HG02588 (cell line): ENCODE measurements around the gene TBC1D32.
"Not testable (repeated sequence)": the region's sequence is repeated elsewhere in the genome, so short reads cannot be mapped to it uniquely, and the experiment has no call there.

ENCODE experiments used
- ATAC-seq: cut with Tn5 transposase; IDR thresholded peaks from one replicate; pipeline ENCODE4 v1.9.1; 2021; ENCODE audit warnings: mild to moderate bottlenecking, moderate library complexity; ENCODE audit not compliant: unreplicated experiment

TBC1D32 gene

GRCh38 chr6:121157906-121158305, 176.4 kb downstream of the TBC1D32 start:
- no peak for ATAC-seq

- ATAC-seq, result no peak
These were observed 190.8 kb downstream of the TBC1D32 start for GRCh38 chr6:121143476-121143875.

DNA sequence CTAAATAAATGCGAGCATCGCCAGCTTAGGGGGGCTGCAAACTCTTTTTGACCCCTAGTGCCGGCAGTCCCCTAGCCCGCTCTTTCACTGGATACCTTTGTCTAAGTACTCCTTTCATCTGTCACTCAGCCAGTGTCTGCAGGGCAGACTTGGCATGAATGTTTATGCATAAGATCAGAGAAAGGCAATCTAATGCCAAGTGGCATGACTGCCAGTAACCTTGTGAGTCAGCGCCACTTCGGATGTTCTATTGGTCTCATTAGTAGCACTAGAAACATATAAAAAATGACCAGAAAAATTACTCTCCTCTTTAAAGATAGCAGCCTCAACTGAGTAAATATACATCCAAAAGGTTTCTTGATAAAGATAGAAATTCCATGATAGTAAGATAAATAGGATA, 192.2 kb downstream of the TBC1D32 start:
- no peak for ATAC-seq

GRCh38 chr6:121135425-121135824, 198.9 kb downstream of the TBC1D32 start:
- no peak for ATAC-seq

GRCh38 chr6:121134922-121135321, 199.4 kb downstream of the TBC1D32 start:
- no peak for ATAC-seq

- ATAC-seq, result no peak
These were observed 209.7 kb downstream of the TBC1D32 start for GRCh38 chr6:121124600-121124999.

DNA sequence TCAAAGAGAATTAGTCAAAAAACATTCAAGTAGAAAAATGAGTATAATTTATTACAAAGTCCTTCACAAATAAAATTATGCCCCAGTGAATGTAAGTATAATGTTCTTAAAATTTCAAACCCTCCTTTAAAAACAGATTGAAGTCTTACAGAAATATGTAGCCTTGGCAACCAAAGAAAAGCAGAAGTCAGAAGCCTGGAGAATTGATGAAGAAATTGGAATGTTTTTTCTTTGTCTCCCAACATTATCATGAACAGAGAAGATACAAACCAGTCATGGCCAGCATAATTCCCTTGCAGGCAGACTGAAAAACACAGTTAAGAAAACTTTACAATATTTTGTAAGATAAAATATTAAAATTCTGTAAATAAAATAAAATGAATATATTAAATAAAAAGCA, 221.9 kb downstream of the TBC1D32 start:
- ATAC-seq, result no peak

- no peak for ATAC-seq
These were observed 223.5 kb downstream of the TBC1D32 start for GRCh38 chr6:121110733-121111132.

DNA sequence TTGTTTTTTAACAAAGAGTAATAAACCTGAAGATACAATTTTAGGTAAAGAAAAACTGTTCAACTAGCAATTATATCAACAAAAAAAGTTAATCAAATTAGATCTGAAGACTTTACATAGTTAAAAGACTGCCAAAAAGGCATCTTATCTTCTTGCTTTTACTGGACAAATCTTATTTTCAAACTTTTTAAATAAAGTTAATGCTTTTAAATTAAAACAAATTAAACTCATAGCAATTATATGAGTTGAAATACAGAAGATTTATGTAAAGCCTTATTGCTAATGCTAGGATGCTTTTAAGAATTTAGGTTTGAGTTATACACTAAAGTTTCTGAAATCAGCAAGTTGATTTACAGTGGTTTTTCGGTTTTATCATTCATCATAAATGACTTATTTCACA, 227.3 kb downstream of the TBC1D32 start:
- no peak for ATAC-seq

DNA sequence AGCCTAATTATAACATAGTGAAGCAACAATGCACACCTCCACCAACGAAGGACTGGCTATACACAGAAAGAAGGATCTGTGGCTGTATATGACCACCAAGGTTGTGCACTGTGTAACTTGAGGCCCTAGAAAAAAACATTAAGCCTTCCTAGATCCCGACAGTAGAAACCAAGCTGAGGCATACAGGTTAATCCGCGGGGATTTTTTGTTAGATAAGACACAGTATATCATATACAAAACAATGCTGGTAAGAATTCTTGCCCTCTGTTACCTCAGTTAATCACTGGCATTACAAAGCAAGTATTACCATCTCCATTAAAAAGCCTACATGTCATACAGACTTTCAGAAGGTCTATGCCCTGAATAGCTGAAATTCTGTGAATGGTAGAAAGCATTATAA, 228.8 kb downstream of the TBC1D32 start:
- ATAC-seq, result no peak

DNA sequence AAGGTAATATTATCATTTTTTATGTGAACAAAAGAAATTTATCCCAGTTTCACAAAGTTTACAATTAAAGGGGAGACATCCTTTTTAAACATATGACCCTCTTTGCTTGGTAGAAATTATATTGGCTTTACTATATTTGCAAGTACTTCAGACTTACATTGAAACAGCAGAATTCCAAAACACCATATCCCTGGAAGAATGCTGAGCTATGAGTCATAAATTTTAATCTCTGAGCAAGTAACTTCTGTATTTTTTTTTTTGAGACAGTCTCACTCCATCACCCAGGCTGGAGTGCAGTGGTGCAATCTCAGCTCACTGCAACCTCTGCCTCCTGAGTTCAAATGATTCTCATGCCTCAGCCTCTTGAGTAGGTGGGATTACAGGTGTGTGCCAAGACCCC, 240.4 kb downstream of the TBC1D32 start:
- ATAC-seq, result no peak

- ATAC-seq, result no peak
These were observed 243.8 kb downstream of the TBC1D32 start for GRCh38 chr6:121090492-121090891.

GRCh38 chr6:121086876-121087275, 247.4 kb downstream of the TBC1D32 start:
- no peak for ATAC-seq

GRCh38 chr6:121076119-121076518, 258.2 kb downstream of the TBC1D32 start:
- no peak for ATAC-seq

DNA sequence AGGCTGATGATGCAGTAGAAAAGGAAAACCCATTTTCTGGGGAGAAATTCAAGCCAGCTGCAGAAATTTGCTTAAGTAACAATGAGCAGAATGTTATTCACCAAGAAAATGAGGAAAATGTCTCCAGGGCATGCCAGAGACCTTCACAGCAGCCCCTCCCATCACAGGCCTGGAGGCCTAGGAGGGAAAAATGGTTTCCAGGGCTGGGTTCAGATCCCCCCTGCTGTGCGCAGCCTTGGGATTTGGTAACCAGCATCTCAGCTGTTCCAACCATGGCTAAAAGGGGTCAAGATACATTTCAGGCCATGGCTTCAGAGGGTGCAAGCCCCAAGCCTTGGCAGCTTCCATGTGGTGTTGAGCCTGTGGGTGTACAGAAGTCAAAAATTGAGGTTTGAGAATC, 265.5 kb downstream of the TBC1D32 start:
- not testable (repeated sequence) for ATAC-seq

GRCh38 chr6:121067381-121067780, 266.9 kb downstream of the TBC1D32 start:
- no peak for ATAC-seq

DNA sequence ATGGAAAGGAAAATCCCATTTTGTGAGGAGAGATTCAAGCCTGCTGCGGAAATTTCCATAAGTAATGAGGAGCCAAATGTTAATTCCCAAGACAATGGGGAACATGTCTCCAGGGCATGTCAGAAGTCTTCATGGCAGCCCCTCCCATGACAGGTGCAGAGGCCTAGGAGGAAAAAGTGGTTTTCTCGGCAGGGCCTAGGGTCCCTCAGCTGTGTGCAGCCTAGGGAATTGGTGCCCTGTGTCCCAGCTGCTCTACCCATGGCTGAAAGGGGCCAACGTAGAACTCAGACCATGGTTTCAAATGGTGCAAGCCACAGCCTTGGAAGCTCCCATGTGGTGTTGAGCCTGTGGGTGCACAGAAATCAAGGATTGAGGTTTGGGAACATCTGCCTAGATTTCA, 269.9 kb downstream of the TBC1D32 start:
- no peak for ATAC-seq

DNA sequence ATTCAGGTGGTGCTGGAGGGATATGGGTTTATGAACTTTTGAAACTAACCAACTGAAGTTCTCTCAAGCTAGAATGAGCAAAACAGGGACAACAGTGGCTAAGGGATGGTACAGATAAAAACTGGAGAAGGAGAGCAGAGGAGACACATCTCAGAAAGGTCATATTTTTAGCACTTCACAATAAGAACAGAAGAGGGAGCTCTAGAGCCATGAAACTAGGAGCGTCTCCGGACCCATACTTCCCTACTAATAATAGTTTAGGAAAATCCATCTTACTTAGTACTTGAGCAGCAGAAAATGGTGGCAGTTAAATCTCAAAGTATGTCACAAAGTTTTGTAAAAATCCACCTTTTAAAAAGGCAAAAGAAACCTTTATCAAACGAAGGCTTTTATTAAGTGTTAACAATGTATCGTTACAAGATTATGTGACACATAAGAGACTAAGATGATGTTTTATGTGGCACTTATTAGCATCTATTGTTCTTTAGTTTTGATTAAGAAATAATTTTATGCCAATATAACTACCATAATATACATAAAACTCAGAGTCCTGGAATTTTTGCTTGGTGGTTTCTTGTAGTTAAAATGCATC, 278.6 kb downstream of the TBC1D32 start:
- peak; percentile 64 for ATAC-seq

- not testable (repeated sequence) for ATAC-seq
These were observed 285.7 kb downstream of the TBC1D32 start for GRCh38 chr6:121048593-121048992.

GRCh38 chr6:121044905-121045304, 289.4 kb downstream of the TBC1D32 start:
- ATAC-seq, result not testable (repeated sequence)

GRCh38 chr6:121043706-121044105, 290.6 kb downstream of the TBC1D32 start:
- not testable (repeated sequence) for ATAC-seq

GRCh38 chr6:121043211-121043610, 291.1 kb downstream of the TBC1D32 start:
- not testable (repeated sequence) for ATAC-seq

DNA sequence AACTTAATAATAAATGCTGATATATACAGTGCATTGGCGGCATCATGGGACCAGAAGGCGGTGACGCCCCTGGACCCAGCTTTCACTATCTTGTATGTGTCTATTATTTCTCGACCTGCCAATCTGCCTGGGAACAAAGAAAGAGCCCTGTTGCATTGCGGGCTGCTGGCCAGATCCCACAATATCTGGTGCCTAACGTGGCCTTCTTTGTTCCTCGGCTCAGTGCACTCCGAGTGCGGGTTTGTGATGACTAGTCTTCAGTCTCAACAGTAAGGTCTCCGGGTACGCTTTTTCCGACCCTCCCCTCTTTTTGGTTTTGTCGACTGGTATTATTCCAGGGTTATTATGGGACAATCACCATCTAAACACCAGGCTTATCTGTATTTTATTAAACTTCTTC, 291.5 kb downstream of the TBC1D32 start:
- ATAC-seq, result no peak
